Loucy (cell line): ENCODE results near the gene NGEF.

ENCODE experiments used
- H2AFZ ChIP-seq: fragments of 200-600 bp; sonication (generic); 2 replicates; pipeline ENCODE4 v1.6.0; 2016; ENCODE audit warnings: antibody characterized with exemption, mild to moderate bottlenecking, low read length, moderate library complexity
- H3F3A ChIP-seq: fragments of 200-600 bp; 2 replicates; pipeline ENCODE4 v1.6.0; 2016; ENCODE audit warnings: antibody characterized with exemption, low read depth, mild to moderate bottlenecking
- H3K27me3 ChIP-seq: fragments of 200-600 bp; sonication (generic); 2 replicates; pipeline ENCODE4 v1.6.1; 2014; ENCODE audit warnings: low read length, mild to moderate bottlenecking; ENCODE audit not compliant: insufficient read depth, poor library complexity, severe bottlenecking
- H3K36me3 ChIP-seq: fragments of 200-600 bp; sonication (generic); 2 replicates; pipeline ENCODE4 v1.6.1; 2016; ENCODE audit warnings: low read length; ENCODE audit not compliant: insufficient read depth
- H3K4me1 ChIP-seq: fragments of 200-600 bp; sonication (generic); 2 replicates; pipeline ENCODE4 v1.5.1; 2014; ENCODE audit warnings: low read length, mild to moderate bottlenecking; ENCODE audit not compliant: insufficient read depth, poor library complexity, severe bottlenecking
- H3K4me2 ChIP-seq: fragments of 200-600 bp; sonication (generic); 2 replicates; pipeline ENCODE4 v1.6.0; 2014; ENCODE audit warnings: antibody characterized with exemption, low read length, low read depth, mild to moderate bottlenecking; ENCODE audit not compliant: poor library complexity, severe bottlenecking
- H3K4me3 ChIP-seq: fragments of 200-600 bp; sonication (generic); 2 replicates; pipeline ENCODE4 v1.5.1; 2014; ENCODE audit warnings: low read length, mild to moderate bottlenecking, mixed read lengths; ENCODE audit not compliant: poor library complexity, severe bottlenecking
- H3K79me2 ChIP-seq: fragments of 200-600 bp; sonication (generic); 2 replicates; pipeline ENCODE4 v1.6.1; 2014; ENCODE audit warnings: low read length; ENCODE audit not compliant: insufficient read depth
- H3K9ac ChIP-seq: fragments of 200-600 bp; sonication (generic); 2 replicates; pipeline ENCODE4 v1.6.0; 2014; ENCODE audit warnings: mild to moderate bottlenecking, low read depth, low read length, moderate library complexity; ENCODE audit not compliant: poor library complexity, severe bottlenecking
- H3K9me2 ChIP-seq: fragments of 200-600 bp; sonication (generic); replicated peaks from 2 replicates; pipeline ENCODE4 v1.6.1; 2016; ENCODE audit warnings: low read depth, low read length, mixed read lengths
- H3K9me3 ChIP-seq: fragments of 200-600 bp; sonication (generic); 2 replicates; pipeline ENCODE4 v1.6.1; 2014; ENCODE audit warnings: mild to moderate bottlenecking, antibody characterized with exemption, low read length, low read depth; ENCODE audit not compliant: insufficient read depth
- H4K20me1 ChIP-seq: fragments of 200-600 bp; sonication (generic); 2 replicates; pipeline ENCODE4 v1.6.0; 2014; ENCODE audit warnings: antibody characterized with exemption, low read length, mild to moderate bottlenecking; ENCODE audit not compliant: insufficient read depth, poor library complexity, severe bottlenecking
- EZH2phosphoT487 ChIP-seq: fragments of 200-600 bp; IDR thresholded peaks from 2 replicates; pipeline ENCODE4 v1.6.1; 2018; ENCODE audit warnings: antibody characterized with exemption, mild to moderate bottlenecking, moderate library complexity, borderline replicate concordance
- TF ChIP-seq, protein P1 (sequence below): fragments of 200-600 bp; sonication (generic); conservative IDR thresholded peaks from 2 replicates; pipeline ENCODE4 v1.5.1; 2014; ENCODE audit warnings: mild to moderate bottlenecking, antibody characterized with exemption, low read length

Gene NGEF

GRCh38 chr2:232971744-232972143, 41.3 kb downstream of the NGEF start:
- H3K9me2 ChIP-seq = no peaks in the 10 kb centered on the region
- no peaks in the 10 kb centered on the region for H3K27me3 ChIP-seq
- TF ChIP-seq, protein P1, sequence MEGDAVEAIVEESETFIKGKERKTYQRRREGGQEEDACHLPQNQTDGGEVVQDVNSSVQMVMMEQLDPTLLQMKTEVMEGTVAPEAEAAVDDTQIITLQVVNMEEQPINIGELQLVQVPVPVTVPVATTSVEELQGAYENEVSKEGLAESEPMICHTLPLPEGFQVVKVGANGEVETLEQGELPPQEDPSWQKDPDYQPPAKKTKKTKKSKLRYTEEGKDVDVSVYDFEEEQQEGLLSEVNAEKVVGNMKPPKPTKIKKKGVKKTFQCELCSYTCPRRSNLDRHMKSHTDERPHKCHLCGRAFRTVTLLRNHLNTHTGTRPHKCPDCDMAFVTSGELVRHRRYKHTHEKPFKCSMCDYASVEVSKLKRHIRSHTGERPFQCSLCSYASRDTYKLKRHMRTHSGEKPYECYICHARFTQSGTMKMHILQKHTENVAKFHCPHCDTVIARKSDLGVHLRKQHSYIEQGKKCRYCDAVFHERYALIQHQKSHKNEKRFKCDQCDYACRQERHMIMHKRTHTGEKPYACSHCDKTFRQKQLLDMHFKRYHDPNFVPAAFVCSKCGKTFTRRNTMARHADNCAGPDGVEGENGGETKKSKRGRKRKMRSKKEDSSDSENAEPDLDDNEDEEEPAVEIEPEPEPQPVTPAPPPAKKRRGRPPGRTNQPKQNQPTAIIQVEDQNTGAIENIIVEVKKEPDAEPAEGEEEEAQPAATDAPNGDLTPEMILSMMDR = no peak
- no peak for TF ChIP-seq EZH2phosphoT487
- no peaks in the 10 kb centered on the region for H3K9me3 ChIP-seq
- no peaks in the 10 kb centered on the region for H3K36me3 ChIP-seq
- no peaks in the 10 kb centered on the region for H3K79me2 ChIP-seq
- no peak overlapping the region for H3K4me3 ChIP-seq
- H4K20me1 ChIP-seq = no peaks in the 10 kb centered on the region
- H2AFZ ChIP-seq = no peak overlapping the region
- no peak overlapping the region for H3K9ac ChIP-seq
- no peaks in the 10 kb centered on the region for H3F3A ChIP-seq
- H3K4me1 ChIP-seq = no peaks in the 10 kb centered on the region
- H3K4me2 ChIP-seq = no peak overlapping the region

DNA sequence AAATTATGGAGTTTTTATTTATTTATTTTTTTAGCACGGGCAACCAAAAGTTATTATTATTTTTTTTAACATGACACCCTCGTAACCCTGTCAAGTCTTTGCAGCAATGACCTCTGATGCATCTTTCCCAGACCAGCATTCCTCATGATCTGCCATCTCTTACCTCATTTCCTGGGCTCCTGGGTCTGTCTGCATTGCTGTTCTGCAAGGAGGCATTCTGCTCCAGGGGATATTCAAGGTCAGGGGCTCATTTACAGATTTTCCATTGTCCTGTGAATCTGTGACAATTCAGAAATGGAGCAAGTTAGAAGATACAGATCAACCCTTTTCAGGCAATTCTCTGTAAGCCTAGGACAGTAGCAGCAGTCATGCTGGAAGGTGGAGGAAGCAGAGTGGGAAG, 43.0 kb downstream of the NGEF start:
- no peak overlapping the region for H2AFZ ChIP-seq
- no peaks in the 10 kb centered on the region for H3F3A ChIP-seq
- no peaks in the 10 kb centered on the region for H3K9me3 ChIP-seq
- H3K79me2 ChIP-seq = no peaks in the 10 kb centered on the region
- H3K27me3 ChIP-seq = no peaks in the 10 kb centered on the region
- no peaks in the 10 kb centered on the region for H3K36me3 ChIP-seq
- H4K20me1 ChIP-seq = no peaks in the 10 kb centered on the region
- H3K4me2 ChIP-seq = no peak overlapping the region
- no peaks in the 10 kb centered on the region for H3K9me2 ChIP-seq
- no peaks in the 10 kb centered on the region for H3K4me1 ChIP-seq
- H3K4me3 ChIP-seq = no peak overlapping the region
- TF ChIP-seq, protein P1 = no peak
- TF ChIP-seq EZH2phosphoT487 = no peak
- no peak overlapping the region for H3K9ac ChIP-seq

GRCh38 chr2:232967474-232967873, 45.6 kb downstream of the NGEF start:
- H3F3A ChIP-seq = no peaks in the 10 kb centered on the region
- no peak for TF ChIP-seq EZH2phosphoT487
- TF ChIP-seq, protein P1 = no peak

More at GRCh38 chr2:232967474-232967873, 45.6 kb downstream of the NGEF start:
- Histone ChIP-seq H3K4me1 (no peaks in the 10 kb centered on the region), H3K9ac (no peak overlapping the region), H2AFZ (no peak overlapping the region), H3K9me2 (no peaks in the 10 kb centered on the region), H3K27me3 (no peaks in the 10 kb centered on the region), H3K79me2 (no peaks in the 10 kb centered on the region), H3K9me3 (no peaks in the 10 kb centered on the region), H3K4me3 (no peak overlapping the region), H4K20me1 (no peaks in the 10 kb centered on the region), H3K4me2 (no peak overlapping the region), H3K36me3 (no peaks in the 10 kb centered on the region)
